ENCODE results near the gene ABHD17A.

Gene ABHD17A

DNA sequence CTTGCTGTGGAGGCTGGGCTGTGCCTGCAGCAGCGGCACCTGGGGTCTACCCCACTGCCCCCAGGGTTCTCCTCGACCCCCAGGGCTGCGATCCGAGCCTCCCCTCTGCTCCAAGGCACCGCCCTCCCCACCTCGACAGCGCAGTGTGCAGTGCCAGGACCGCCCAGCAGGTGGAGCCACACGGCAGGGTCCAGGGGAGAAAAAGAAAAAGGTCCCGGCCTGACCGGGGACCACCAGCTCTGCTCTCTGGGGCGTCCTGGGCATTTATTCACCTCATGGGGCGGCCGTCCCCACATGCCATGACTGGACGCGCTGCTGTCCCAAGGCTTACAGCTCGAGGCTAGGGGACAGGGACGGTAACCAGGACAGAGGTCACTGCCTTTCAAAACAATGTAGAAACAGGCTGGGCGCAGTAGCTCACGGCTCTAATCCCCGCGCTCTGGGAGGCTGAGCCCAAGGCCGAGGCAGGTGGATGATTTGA is 47.6 kb downstream of the ABHD17A start:
- DNase-seq (ENCODE audit: low read depth) = no peak

DNA sequence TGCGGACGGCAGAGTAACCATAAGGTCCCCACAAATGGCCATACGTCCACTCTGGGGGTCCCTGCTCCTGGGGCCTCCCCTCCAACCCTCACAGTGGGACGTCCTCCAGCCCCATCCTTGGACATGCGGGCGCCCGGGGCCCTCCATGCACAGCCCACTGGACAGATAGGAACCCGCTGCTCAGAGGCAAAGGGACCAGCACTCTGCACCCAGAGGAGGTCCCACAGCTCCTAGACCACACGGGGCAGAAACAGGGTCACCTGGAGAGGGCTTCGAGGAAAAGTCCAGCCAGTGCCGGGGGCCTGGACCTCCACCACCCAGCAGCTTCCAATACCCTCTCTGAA is 48.1 kb downstream of the ABHD17A start:
- DNase-seq (ENCODE audit: low read depth) = no peak

DNA sequence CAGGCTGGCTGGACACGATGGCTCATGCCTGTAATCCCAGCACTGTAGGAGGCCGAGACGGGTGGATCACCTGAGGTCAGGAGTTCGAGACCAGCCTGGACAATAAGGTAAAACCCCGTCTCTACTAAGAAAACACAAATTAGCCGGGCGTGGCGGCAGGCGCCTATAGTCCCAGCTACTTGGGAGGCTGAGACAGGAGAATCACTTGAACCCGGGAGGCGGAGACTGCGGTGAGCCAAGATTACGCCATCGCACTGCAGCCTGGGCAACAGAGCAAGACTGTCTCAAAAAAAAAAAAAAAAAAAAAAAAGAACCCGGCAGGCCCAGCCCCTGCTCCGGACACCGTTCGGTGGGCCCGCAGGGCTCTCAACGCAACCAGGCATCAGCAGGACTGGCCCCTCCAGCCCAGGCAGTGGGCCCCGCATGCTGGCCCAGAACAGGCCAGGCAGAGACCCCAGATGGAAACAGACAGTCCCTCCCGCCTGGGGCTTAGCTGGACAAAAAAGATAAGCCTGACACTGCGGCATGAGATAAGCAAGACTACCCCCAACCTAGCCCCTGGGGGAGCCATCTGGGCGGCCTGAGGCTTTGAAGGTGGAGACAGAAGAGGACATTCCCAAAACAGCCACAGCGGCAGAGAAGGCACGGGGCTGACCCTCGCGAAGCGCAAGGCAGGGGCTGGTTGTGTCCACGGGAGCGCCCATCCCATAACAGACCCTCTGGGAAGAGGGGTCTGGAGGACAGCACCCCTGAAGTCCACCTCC is 48.7 kb downstream of the ABHD17A start:
- no peak for DNase-seq (ENCODE audit: low read depth)

DNA sequence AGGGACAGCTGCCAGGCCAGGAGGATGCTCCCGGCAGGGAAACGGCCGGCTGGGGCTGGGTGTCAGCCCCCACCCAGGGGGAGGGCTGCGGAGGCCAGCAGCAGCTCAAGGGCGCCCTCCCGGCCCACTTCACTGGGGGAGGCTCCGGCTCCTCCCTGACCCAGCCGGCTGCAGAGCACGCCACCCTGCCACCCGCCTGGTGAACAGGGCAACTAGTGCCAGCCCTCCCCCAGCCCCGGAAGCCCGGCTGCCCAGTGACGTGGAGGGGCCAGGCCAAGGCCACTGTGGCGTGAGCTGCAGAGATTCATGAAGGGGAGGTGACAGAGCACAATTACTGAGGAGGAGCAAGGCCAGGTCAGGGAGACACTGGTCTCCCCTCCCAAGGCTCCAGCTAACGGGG is 51.8 kb downstream of the ABHD17A start:
- DNase-seq (ENCODE audit: low read depth) = no peak

DNA sequence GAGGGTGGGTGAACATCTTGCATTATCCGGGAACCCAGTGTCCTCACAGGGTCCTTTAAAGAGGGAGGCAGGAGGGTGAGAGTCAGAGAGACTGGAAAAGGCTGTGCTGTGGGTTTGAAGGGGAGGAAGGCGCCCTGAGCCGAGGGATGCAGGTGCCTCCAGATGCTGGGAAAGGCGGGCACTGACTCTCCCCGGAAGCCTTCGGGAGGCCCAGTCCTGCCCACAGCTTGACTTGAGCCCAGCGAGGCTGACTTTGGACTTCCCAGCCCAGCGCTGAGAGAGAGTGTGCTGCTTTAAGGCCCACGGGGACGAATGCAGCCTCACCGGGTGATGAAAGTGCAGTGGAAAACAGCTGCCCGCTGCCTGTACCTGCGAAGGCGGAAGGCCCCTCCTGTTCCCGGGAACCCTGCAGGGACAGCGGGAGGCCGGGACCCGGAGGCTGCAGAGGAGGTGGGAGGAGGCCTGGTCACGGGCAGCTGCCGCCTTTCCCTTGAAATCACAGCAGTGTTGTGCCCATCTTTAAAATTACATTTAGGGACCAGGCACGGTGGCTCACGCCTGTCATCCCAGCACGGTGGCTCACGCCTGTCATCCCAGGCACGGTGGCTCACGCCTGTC is 53.1 kb downstream of the ABHD17A start:
- DNase-seq (ENCODE audit: low read depth) = no peak

DNA sequence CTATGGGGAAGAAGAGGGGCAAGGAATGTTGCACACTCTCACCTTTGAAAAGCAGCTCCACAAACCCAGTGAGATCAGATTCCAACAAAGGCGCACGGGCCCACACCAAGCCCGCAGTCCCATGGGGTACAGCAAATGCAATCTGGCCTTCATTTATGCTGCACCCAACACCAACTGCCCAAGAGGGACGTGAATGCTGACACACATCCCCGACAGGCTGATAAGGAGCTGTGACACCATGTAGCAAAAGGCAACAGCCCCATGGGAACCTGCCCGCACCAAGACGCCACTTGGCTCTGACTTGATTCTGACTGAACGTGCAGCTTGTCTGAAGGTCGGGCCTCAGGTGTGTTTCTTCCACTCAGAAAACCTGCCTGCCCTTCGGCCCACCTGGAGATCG is 54.3 kb downstream of the ABHD17A start:
- DNase-seq (ENCODE audit: low read depth) = no peak

DNA sequence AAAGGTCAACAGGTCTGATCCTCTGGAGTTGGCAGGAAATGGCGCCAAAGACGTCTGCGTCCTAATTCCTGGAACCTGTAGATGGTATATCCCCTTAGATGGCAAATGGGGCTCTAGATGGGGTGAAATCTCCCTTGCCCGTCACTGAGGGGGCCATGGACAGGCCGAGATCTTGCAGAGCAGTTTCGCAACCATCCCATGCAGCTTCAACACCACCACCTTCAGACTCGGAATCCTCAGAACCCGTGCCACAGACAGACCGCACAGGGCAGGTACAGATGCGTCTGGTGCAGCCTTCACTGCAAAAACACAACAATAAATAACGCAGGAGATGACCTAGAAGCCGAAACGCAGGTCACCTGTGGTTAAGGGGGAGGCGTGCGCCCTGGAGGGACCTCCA is 54.7 kb downstream of the ABHD17A start:
- no peak for DNase-seq (ENCODE audit: low read depth)

DNA sequence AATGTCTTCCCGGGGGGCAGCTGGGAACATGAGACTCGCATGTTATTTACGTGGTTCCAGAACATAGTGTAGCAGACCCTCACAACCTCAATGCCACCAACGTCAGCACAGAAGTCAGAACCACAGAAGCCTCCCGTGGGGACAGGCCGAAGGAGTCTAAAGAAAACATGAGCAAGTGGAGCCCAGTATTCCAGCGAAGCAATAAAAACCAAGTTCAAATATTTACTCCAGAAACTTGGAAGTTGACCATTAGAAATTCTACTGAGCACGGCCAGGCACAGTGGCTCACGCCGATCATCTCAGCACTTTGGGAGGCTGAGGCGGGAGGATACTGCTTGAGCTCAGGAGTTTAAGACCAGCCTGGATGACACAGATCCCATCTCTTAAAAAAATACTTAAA is 55.3 kb downstream of the ABHD17A start:
- DNase-seq (ENCODE audit: low read depth) = no peak

DNA sequence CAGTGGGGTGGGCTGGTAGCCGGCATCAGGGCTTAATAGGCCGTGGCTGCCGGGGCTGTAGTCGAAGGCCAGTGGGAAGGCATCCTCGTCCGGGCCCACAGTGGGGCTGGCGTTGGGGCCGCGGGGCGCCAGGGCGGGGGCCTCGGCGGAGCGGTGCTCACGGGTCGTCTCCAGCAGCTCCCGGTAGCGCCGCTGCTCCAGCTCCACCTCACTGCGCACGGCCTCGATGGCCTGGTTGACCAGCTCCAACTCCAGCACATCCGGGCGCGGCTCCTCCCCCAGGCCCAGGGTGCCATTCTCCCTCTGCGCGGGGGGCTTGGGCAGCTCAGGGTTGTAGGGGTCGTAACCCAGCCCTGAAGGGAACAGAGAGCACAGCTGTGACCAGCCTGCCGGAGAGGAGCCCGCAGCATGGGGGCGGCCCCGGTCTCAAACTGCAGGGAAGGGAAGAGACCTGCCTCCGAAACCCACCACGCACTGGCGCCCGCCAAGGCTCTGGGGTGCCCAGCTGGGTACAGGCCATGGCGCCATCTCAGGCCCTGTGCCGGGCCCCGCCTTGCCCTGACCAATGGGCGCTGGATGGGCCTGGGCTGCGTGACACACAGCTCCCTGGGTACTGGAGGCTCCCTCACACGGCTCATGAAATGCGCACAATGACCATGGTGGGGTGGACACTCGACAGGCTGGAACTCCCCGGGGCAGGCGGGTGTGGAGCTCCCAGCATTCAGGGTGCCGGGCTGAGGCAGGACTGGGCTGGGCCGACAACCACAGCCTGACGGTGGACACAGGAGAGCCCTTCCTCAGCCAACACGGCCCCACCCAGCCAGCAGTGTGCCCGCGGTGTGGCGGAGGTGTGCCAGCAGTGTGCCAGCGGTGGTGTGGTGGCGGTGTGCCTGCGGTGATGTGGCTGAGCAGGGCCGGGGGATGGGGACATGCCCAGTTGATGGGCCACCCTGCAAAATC is 56.7 kb downstream of the ABHD17A start:
- no peak for DNase-seq (ENCODE audit: low read depth)

DNA sequence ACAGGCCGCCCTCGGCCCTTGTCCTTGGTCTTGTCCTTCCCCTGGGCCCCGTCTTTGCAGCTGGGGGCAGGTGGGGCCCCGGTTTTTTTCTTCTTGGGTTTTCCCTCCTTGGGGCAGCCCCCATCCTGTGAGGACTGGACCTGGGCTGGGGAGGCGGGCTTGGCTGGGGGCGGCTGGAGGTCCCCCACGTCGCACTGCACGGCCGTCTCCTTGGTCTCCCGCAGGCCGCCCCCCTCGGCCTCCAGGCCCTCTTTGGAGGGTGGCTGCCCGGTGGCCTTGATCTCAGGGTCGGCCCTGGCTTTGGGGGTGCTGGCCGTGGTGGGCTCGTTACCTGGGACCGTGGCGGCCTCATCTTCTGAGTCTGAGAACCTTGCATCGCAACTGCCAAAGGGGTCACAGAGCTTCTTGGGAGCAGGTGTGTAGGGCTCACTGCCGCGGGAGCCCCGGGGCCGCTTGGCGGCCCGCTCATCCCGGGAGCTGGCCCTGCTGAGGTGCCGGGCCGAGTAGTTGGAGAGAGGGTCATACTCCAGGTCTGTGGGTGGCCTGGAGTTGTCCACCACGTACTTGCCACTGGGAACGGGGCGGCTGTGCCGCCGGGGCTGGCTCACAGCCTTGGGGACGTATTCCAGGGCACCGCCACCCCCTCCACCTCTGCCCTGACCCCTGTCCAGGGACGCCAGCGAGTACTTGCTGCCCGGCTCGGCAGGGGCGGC is 57.6 kb downstream of the ABHD17A start:
- DNase-seq (ENCODE audit: low read depth) = no peak

Data from GM04503 (cell line).